ENCODE results near the gene BCL11A. TPM values are rescaled to one million over a fixed set of nuclear protein-coding genes. Genes with fewer than 3 reads are reported as not detected.
A peak's percentile ranks its signal among the peaks of the same experiment; 100 is the strongest.

Gene BCL11A
- total RNA-seq, 1 donor from 2014 or later: 29.8 TPM

GRCh38 chr2:60539140-60539539, 14.3 kb downstream of the BCL11A start:
- Mint-ChIP-seq H3K4me1 (ENCODE audit: low read depth, unreplicated experiment) (peaks cover 11% of the 10 kb centered on the region), H3K4me3 (ENCODE audit: unreplicated experiment) (peak overlapping the region; percentile 6), H3K27me3 (ENCODE audit: low read depth, unreplicated experiment) (no peaks in the 10 kb centered on the region), H3K36me3 (ENCODE audit: low read depth, unreplicated experiment) (peaks cover 8% of the 10 kb centered on the region), H3K27ac (ENCODE audit: unreplicated experiment) (no peak overlapping the region), H3K9me3 (ENCODE audit: unreplicated experiment) (no peaks in the 10 kb centered on the region)
- no peak overlapping the region for H3K27ac ChIP-seq (ENCODE audit: low read depth, low read length)
- peaks cover 3% of the 10 kb centered on the region for H3K36me3 ChIP-seq (ENCODE audit: insufficient read depth, low read length)
- H4K20me1 ChIP-seq (ENCODE audit: insufficient read depth, low read length): peaks cover 5% of the 10 kb centered on the region
- H3K9ac ChIP-seq (ENCODE audit: low read length): no peak overlapping the region
- H3K4me2 ChIP-seq (ENCODE audit: low read length): no peak overlapping the region
- H3K27me3 ChIP-seq (ENCODE audit: insufficient read depth, low read length): no peaks in the 10 kb centered on the region
- H3K9me3 ChIP-seq (ENCODE audit: insufficient read depth, low read depth, low read length): no peaks in the 10 kb centered on the region
- DNase-seq (ENCODE audit: low read depth) (no peak), FAIRE-seq (no peak)
- H2AFZ ChIP-seq (ENCODE audit: low read depth, low read length): no peak overlapping the region
- no peaks in the 10 kb centered on the region for H3K4me1 ChIP-seq (ENCODE audit: insufficient read depth, low read length)
- H3K79me2 ChIP-seq (ENCODE audit: insufficient read depth, low read length): peaks cover 9% of the 10 kb centered on the region
- H3K4me3 ChIP-seq (ENCODE audit: insufficient read depth, low read depth, low read length): no peak overlapping the region
- TF ChIP-seq EZH2 (IDR thresholded peaks at IDR 0.05; ENCODE audit: insufficient read depth, low read length): no peak
- TF ChIP-seq, protein P1, sequence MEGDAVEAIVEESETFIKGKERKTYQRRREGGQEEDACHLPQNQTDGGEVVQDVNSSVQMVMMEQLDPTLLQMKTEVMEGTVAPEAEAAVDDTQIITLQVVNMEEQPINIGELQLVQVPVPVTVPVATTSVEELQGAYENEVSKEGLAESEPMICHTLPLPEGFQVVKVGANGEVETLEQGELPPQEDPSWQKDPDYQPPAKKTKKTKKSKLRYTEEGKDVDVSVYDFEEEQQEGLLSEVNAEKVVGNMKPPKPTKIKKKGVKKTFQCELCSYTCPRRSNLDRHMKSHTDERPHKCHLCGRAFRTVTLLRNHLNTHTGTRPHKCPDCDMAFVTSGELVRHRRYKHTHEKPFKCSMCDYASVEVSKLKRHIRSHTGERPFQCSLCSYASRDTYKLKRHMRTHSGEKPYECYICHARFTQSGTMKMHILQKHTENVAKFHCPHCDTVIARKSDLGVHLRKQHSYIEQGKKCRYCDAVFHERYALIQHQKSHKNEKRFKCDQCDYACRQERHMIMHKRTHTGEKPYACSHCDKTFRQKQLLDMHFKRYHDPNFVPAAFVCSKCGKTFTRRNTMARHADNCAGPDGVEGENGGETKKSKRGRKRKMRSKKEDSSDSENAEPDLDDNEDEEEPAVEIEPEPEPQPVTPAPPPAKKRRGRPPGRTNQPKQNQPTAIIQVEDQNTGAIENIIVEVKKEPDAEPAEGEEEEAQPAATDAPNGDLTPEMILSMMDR (IDR thresholded peaks at IDR 0.05; ENCODE audit: insufficient read depth, low read depth, low read length): no peak

- no peak for FAIRE-seq
Observed at GRCh38 chr2:60538101-60538500, 15.4 kb downstream of the BCL11A start.

GRCh38 chr2:60536746-60537145, 16.7 kb downstream of the BCL11A start:
- Histone ChIP-seq H3K27me3 (ENCODE audit: insufficient read depth, low read length) (no peaks in the 10 kb centered on the region), H3K4me3 (ENCODE audit: insufficient read depth, low read depth, low read length) (no peak overlapping the region), H3K4me2 (ENCODE audit: low read length) (no peak overlapping the region), H3K9ac (ENCODE audit: low read length) (no peak overlapping the region), H4K20me1 (ENCODE audit: insufficient read depth, low read length) (peaks cover 15% of the 10 kb centered on the region), H3K4me1 (ENCODE audit: insufficient read depth, low read length) (peaks cover 8% of the 10 kb centered on the region), H3K79me2 (ENCODE audit: insufficient read depth, low read length) (peaks cover 15% of the 10 kb centered on the region), H3K36me3 (ENCODE audit: insufficient read depth, low read length) (peaks cover 3% of the 10 kb centered on the region), H3K9me3 (ENCODE audit: insufficient read depth, low read depth, low read length) (no peaks in the 10 kb centered on the region), H3K27ac (ENCODE audit: low read depth, low read length) (no peak overlapping the region), H2AFZ (ENCODE audit: low read depth, low read length) (no peak overlapping the region)
- Mint-ChIP-seq H3K9me3 (ENCODE audit: unreplicated experiment) (no peaks in the 10 kb centered on the region), H3K27ac (ENCODE audit: unreplicated experiment) (no peak overlapping the region), H3K4me1 (ENCODE audit: low read depth, unreplicated experiment) (peaks cover 32% of the 10 kb centered on the region), H3K36me3 (ENCODE audit: low read depth, unreplicated experiment) (peaks cover 8% of the 10 kb centered on the region), H3K27me3 (ENCODE audit: low read depth, unreplicated experiment) (no peaks in the 10 kb centered on the region), H3K4me3 (ENCODE audit: unreplicated experiment) (no peak overlapping the region)
- FAIRE-seq (no peak), DNase-seq (ENCODE audit: low read depth) (no peak)
- TF ChIP-seq, protein P1 (IDR thresholded peaks at IDR 0.05; ENCODE audit: insufficient read depth, low read depth, low read length): no peak
- no peak for TF ChIP-seq EZH2 (IDR thresholded peaks at IDR 0.05; ENCODE audit: insufficient read depth, low read length)

More at GRCh38 chr2:60538101-60538500, 15.4 kb downstream of the BCL11A start:
- Mint-ChIP-seq H3K9me3 (ENCODE audit: unreplicated experiment) (no peaks in the 10 kb centered on the region), H3K4me1 (ENCODE audit: low read depth, unreplicated experiment) (peaks cover 18% of the 10 kb centered on the region), H3K27ac (ENCODE audit: unreplicated experiment) (no peak overlapping the region), H3K36me3 (ENCODE audit: low read depth, unreplicated experiment) (peaks cover 8% of the 10 kb centered on the region), H3K4me3 (ENCODE audit: unreplicated experiment) (no peak overlapping the region), H3K27me3 (ENCODE audit: low read depth, unreplicated experiment) (no peaks in the 10 kb centered on the region)
- H3K4me1 ChIP-seq (ENCODE audit: insufficient read depth, low read length): peaks cover 5% of the 10 kb centered on the region
- no peak overlapping the region for H3K4me3 ChIP-seq (ENCODE audit: insufficient read depth, low read depth, low read length)
- H3K27me3 ChIP-seq (ENCODE audit: insufficient read depth, low read length): no peaks in the 10 kb centered on the region
- TF ChIP-seq, protein P1 (IDR thresholded peaks at IDR 0.05; ENCODE audit: insufficient read depth, low read depth, low read length): no peak
- no peak for TF ChIP-seq EZH2 (IDR thresholded peaks at IDR 0.05; ENCODE audit: insufficient read depth, low read length)
- H3K27ac ChIP-seq (ENCODE audit: low read depth, low read length): no peak overlapping the region
- H3K4me2 ChIP-seq (ENCODE audit: low read length): no peak overlapping the region
- peaks cover 3% of the 10 kb centered on the region for H3K36me3 ChIP-seq (ENCODE audit: insufficient read depth, low read length)
- no peaks in the 10 kb centered on the region for H3K9me3 ChIP-seq (ENCODE audit: insufficient read depth, low read depth, low read length)
- H3K9ac ChIP-seq (ENCODE audit: low read length): no peak overlapping the region
- H4K20me1 ChIP-seq (ENCODE audit: insufficient read depth, low read length): peaks cover 9% of the 10 kb centered on the region
- peaks cover 12% of the 10 kb centered on the region for H3K79me2 ChIP-seq (ENCODE audit: insufficient read depth, low read length)
- no peak overlapping the region for H2AFZ ChIP-seq (ENCODE audit: low read depth, low read length)
- no peak for DNase-seq (ENCODE audit: low read depth)
